OCI-LY7 (cell line): ENCODE measurements around the gene PCCA. TPM values are rescaled to one million over a fixed set of nuclear protein-coding genes. Genes with fewer than 3 reads are reported as not detected.

Experiments
- BruUV-seq: library from RNA; stranded (reverse); fragments of 400-500 nt; replicated peaks from 2 replicates; lab custom pipeline; 2021; lab: Mats Ljungman, UMichigan
- CTCF ChIA-PET: fragments of 300-600 bp; sonication (Branson Sonifier 250); formaldehyde crosslinking; loops from one replicate; lab custom pipeline; 2022; ENCODE audit warnings: antibody characterized with exemption; ENCODE audit not compliant: unreplicated experiment; lab: Charles Lee
- POLR2A ChIA-PET: fragments of 300-600 bp; sonication (Branson Sonifier 250); formaldehyde crosslinking; loops from one replicate; lab custom pipeline; 2022; ENCODE audit warnings: antibody characterized with exemption; lab: Charles Lee
- DNase-seq: peaks from one replicate; pipeline ENCODE4 v3.0.0-alpha.2; 2015; ENCODE audit warnings: low spot score
- H2AFZ ChIP-seq: fragments of 200-600 bp; sonication (generic), shearing (Covaris generic); 2 replicates; pipeline ENCODE4 v1.6.1; 2014; ENCODE audit warnings: mild to moderate bottlenecking, antibody characterized with exemption, low read length, moderate library complexity
- H3K27ac ChIP-seq: fragments of 200-600 bp; sonication (generic); 2 replicates; pipeline ENCODE4 v1.5.1; 2014; ENCODE audit warnings: mixed run types, low read depth, mild to moderate bottlenecking, moderate library complexity, low read length, inconsistent platforms; ENCODE audit not compliant: poor library complexity, severe bottlenecking
- H3K36me3 ChIP-seq: fragments of 200-600 bp; sonication (generic); 2 replicates; pipeline ENCODE4 v1.6.1; 2014; ENCODE audit warnings: mild to moderate bottlenecking, antibody characterized with exemption, low read length, moderate library complexity, mixed read lengths; ENCODE audit not compliant: insufficient read depth
- H3K4me1 ChIP-seq: fragments of 200-600 bp; sonication (generic); 2 replicates; pipeline ENCODE4 v1.5.1; 2014; ENCODE audit warnings: mild to moderate bottlenecking, low read length; ENCODE audit not compliant: insufficient read depth, poor library complexity, severe bottlenecking
- H3K4me2 ChIP-seq: fragments of 200-600 bp; sonication (generic); 2 replicates; pipeline ENCODE4 v1.6.1; 2014; ENCODE audit warnings: mild to moderate bottlenecking, low read length
- H3K4me3 ChIP-seq: fragments of 200-600 bp; sonication (generic); 2 replicates; pipeline ENCODE4 v1.5.1; 2014; ENCODE audit warnings: mild to moderate bottlenecking, low read depth, low read length; ENCODE audit not compliant: poor library complexity, severe bottlenecking
- H3K79me2 ChIP-seq: fragments of 200-600 bp; sonication (generic); 2 replicates; pipeline ENCODE4 v1.6.1; 2016; ENCODE audit warnings: low read depth, mild to moderate bottlenecking, low read length, moderate library complexity, mixed read lengths; ENCODE audit not compliant: insufficient read depth
- H3K9me2 ChIP-seq: fragments of 200-600 bp; sonication (generic); 2 replicates; pipeline ENCODE4 v1.6.1; 2016; ENCODE audit warnings: mild to moderate bottlenecking, low read length, mixed read lengths; ENCODE audit not compliant: insufficient read depth
- H3K9me3 ChIP-seq: fragments of 200-600 bp; sonication (generic); 2 replicates; pipeline ENCODE4 v1.6.1; 2014; ENCODE audit warnings: mild to moderate bottlenecking, mixed run types, low read length, mixed read lengths
- H4K20me1 ChIP-seq: fragments of 200-600 bp; sonication (generic); 2 replicates; pipeline ENCODE4 v1.6.1; 2014; ENCODE audit warnings: mild to moderate bottlenecking, antibody characterized with exemption, low read length, moderate library complexity, mixed read lengths; ENCODE audit not compliant: insufficient read depth
- EZH2phosphoT487 ChIP-seq: fragments of 200-600 bp; sonication (generic); IDR thresholded peaks from 2 replicates; pipeline ENCODE4 v1.6.1; 2018; ENCODE audit warnings: low read depth, borderline replicate concordance, mild to moderate bottlenecking, mixed run types, antibody characterized with exemption, low read length, moderate library complexity, mixed read lengths
- intact Hi-C: fragments of 100-400 bp; cut with micrococcal nuclease; formaldehyde crosslinking; loops from one replicate; pipeline ENCODE4 v1.10.0; 2022; ENCODE audit not compliant: unreplicated experiment
- total RNA-seq, 2 experiments: library from RNA; depleted of rRNA in 1 of 2; stranded (reverse); fragments of >200 nt in 1 of 2; shearing (Covaris generic) in 1 of 2; gene quantifications; 2 replicates each; pipeline ENCODE4 v1.2.3, GENCODE V29; 2014 to 2022
- TF ChIP-seq, protein P1 (sequence below): fragments of 200-600 bp; sonication (generic); conservative IDR thresholded peaks from 2 replicates; pipeline ENCODE4 v1.5.1; 2014; ENCODE audit warnings: mild to moderate bottlenecking, antibody characterized with exemption, low read length, moderate library complexity, mixed read lengths

The PCCA gene
- total RNA-seq, 2 experiments from 2014 or later, result 2.7 to 7.2 TPM

DNA sequence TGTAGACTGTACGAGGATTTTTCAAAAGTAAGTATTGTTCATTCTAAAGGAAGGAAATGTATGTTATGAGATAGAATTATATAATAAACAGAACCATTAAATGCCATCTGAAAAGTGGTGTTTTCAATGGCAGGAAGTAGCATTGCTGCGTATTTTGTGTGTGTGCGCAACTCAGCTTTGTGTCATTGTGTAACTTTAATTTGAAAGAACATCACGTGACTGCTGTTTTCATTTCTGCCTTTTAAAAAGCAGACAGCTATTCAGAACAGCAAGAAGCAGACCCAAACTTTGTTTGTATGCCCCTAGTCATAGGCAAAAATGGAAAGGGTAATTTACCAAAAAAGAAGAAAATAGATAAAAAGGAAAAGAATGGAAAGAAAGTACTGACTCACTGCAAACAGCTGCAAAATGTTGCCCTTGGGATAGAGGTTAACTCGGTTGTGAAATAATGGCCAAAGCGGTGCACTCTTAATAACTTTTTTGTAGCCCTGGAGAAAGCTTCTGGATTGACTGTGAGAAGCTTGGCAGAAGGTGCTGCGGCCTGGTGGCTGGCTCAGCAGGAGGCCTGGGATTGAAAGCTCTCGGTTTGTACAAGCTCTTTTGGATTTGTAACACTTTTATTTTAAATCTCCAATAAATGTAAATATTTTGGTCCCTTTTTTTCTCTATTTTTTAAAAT, 402.4 kb downstream of the PCCA start:
- H3K36me3 ChIP-seq, result no peaks in the 10 kb centered on the region
- H3K9me3 ChIP-seq, result no peaks in the 10 kb centered on the region
- H3K27ac ChIP-seq, result no peak overlapping the region
- H3K79me2 ChIP-seq, result no peaks in the 10 kb centered on the region
- no peaks in the 10 kb centered on the region for H3K4me1 ChIP-seq
- no peaks in the 10 kb centered on the region for H3K9me2 ChIP-seq
- TF ChIP-seq, protein P1, sequence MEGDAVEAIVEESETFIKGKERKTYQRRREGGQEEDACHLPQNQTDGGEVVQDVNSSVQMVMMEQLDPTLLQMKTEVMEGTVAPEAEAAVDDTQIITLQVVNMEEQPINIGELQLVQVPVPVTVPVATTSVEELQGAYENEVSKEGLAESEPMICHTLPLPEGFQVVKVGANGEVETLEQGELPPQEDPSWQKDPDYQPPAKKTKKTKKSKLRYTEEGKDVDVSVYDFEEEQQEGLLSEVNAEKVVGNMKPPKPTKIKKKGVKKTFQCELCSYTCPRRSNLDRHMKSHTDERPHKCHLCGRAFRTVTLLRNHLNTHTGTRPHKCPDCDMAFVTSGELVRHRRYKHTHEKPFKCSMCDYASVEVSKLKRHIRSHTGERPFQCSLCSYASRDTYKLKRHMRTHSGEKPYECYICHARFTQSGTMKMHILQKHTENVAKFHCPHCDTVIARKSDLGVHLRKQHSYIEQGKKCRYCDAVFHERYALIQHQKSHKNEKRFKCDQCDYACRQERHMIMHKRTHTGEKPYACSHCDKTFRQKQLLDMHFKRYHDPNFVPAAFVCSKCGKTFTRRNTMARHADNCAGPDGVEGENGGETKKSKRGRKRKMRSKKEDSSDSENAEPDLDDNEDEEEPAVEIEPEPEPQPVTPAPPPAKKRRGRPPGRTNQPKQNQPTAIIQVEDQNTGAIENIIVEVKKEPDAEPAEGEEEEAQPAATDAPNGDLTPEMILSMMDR, result no peak
- TF ChIP-seq EZH2phosphoT487, result no peak
- no peak overlapping the region for H3K4me3 ChIP-seq
- ChIA-PET POLR2A (interaction anchor here (0.6 kb wide), 1 partner anchor 586 kb away, joined by 3 read pairs; no protein-coding TSS in a partner anchor), CTCF (no interaction called here)
- intact Hi-C loops, result no loop called here
- no peak for DNase-seq
- no peak overlapping the region for H3K4me2 ChIP-seq
- no peaks in the 10 kb centered on the region for H4K20me1 ChIP-seq
- no TSS peak for BruUV-seq
- no peak overlapping the region for H2AFZ ChIP-seq

DNA sequence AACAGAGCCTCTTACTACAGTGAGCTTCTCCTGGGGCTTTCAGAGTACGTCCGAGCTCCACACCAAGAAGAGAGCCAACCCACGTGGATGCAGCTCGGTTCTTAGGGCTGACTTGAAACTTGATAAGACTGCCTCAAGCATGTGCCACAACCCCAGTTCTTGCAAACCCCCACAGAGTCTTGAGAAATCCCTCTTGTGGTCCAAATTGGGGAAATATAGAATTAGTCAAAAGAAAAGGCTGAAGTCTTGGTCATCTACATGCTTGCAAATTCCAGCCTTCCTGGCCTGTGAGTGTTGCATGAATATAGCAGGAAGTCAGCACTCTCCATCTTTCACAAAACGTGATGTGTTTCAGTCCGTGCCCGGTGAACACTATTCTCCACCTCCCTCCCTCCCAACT, 404.5 kb downstream of the PCCA start:
- CTCF ChIA-PET, result no interaction called here
- DNase-seq, result no peak

DNA sequence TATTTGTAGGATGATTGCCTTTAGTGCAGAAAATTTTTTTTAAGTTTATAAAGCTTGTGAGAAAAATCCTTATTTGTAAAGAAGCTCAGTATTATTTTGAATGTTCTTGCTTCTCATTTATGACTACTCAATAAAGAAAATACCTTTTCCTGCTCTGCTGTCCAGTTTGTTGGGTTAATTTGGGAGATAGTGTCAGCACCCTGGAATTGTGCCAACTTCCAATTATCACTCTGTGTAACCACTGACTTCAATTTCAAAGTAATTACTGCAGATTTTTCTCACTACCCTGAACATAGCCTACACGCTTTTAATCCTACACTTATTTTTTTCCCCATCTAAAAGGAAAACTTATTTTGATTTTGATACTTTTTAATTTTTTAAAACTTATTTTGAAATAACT, 406.6 kb downstream of the PCCA start:
- DNase-seq, result no peak
- Histone ChIP-seq H3K79me2 (no peaks in the 10 kb centered on the region), H3K36me3 (no peaks in the 10 kb centered on the region), H3K9me2 (no peaks in the 10 kb centered on the region), H3K4me1 (no peaks in the 10 kb centered on the region), H3K9me3 (no peaks in the 10 kb centered on the region), H3K4me3 (no peak overlapping the region), H3K27ac (no peak overlapping the region), H4K20me1 (no peaks in the 10 kb centered on the region), H3K4me2 (no peak overlapping the region), H2AFZ (no peak overlapping the region)
- intact Hi-C loops, result no loop called here
- CTCF ChIA-PET, result no interaction called here
- no TSS peak for BruUV-seq
- TF ChIP-seq EZH2phosphoT487, result no peak
- TF ChIP-seq, protein P1, result no peak
- POLR2A ChIA-PET, result no interaction called here

More for the DNA sequence above, 404.5 kb downstream of the PCCA start:
- BruUV-seq, result no TSS peak
- H3K9me2 ChIP-seq, result no peaks in the 10 kb centered on the region
- TF ChIP-seq EZH2phosphoT487, result no peak
- TF ChIP-seq, protein P1, result no peak
- H3K4me2 ChIP-seq, result no peak overlapping the region
- no peaks in the 10 kb centered on the region for H3K36me3 ChIP-seq
- H3K9me3 ChIP-seq, result no peaks in the 10 kb centered on the region
- no peaks in the 10 kb centered on the region for H3K4me1 ChIP-seq
- H4K20me1 ChIP-seq, result no peaks in the 10 kb centered on the region
- H3K27ac ChIP-seq, result no peak overlapping the region
- POLR2A ChIA-PET, result interaction anchor here (0.5 kb wide), 1 partner anchor 847 kb away, joined by 3 read pairs; no protein-coding TSS in a partner anchor
- no peaks in the 10 kb centered on the region for H3K79me2 ChIP-seq
- intact Hi-C loops, result no loop called here
- no peak overlapping the region for H3K4me3 ChIP-seq
- no peak overlapping the region for H2AFZ ChIP-seq
